OCI-LY7 (cell line): ENCODE data around the gene ATP2A3.

ENCODE experiments used
- CTCF ChIP-seq: fragments of 200-600 bp; sonication (generic); conservative IDR thresholded peaks from 2 replicates; pipeline ENCODE4 v1.5.1; 2014; ENCODE audit warnings: mild to moderate bottlenecking, antibody characterized with exemption, low read length, moderate library complexity, mixed read lengths
- EZH2phosphoT487 ChIP-seq: fragments of 200-600 bp; sonication (generic); IDR thresholded peaks from 2 replicates; pipeline ENCODE4 v1.6.1; 2018; ENCODE audit warnings: low read depth, borderline replicate concordance, mild to moderate bottlenecking, mixed run types, antibody characterized with exemption, low read length, moderate library complexity, mixed read lengths

- TF ChIP-seq CTCF (no peak), EZH2phosphoT487 (no peak)
These were observed 59.7 kb downstream of the ATP2A3 start for GRCh38 chr17:3904501-3904900.
